HEK293 (cell line): Measurements from ENCODE around the gene EDN1.

Experiments
- CTCF ChIA-PET: fragments of 350-600 bp; formaldehyde crosslinking; extraction: SDS; loops from one replicate; lab custom pipeline; 2021; ENCODE audit warnings: antibody characterized with exemption; lab: Yijun Ruan, JAX
- POLR2A ChIA-PET: fragments of 300-600 bp; formaldehyde crosslinking; extraction: SDS; loops from one replicate; lab custom pipeline; 2020; ENCODE audit warnings: antibody characterized with exemption, inconsistent platforms; lab: Yijun Ruan, JAX
- H3K27ac ChIP-seq: fragments of 200-500 bp; sonication (Bioruptor generic); 2 replicates; pipeline ENCODE4 v1.5.1; 2014; ENCODE audit warnings: low read depth, low read length, control low read depth, inconsistent platforms; ENCODE audit errors: extremely low read depth
- H3K36me3 ChIP-seq, 2 experiments: fragments of 200-500 bp in 1 of 2; sonication (Bioruptor generic) in 1 of 2; 1 replicate in 1 of 2; 2 replicates in 1 of 2; pipeline ENCODE4 v1.5.1; 2014 to 2017; ENCODE audit warnings: inconsistent platforms in 2 of 2, low read length in 2 of 2; ENCODE audit not compliant: control insufficient read depth in 2 of 2, insufficient read depth in 1 of 2
- H3K4me1 ChIP-seq: fragments of 200-500 bp; sonication (Bioruptor generic); 2 replicates; pipeline ENCODE4 v1.5.1; 2014; ENCODE audit warnings: mild to moderate bottlenecking, low read length, inconsistent platforms; ENCODE audit not compliant: control insufficient read depth, insufficient read depth
- H3K4me3 ChIP-seq: 2 replicates; pipeline ENCODE4 v1.5.1; 2011; ENCODE audit warnings: low read depth, mild to moderate bottlenecking, control low read depth, low read length, moderate library complexity
- H3K9me3 ChIP-seq: fragments of 200-500 bp; sonication (Bioruptor generic); 2 replicates; pipeline ENCODE4 v1.5.1; 2014; ENCODE audit warnings: low read depth, low read length, inconsistent platforms; ENCODE audit not compliant: control insufficient read depth, insufficient read depth
- CTCF ChIP-seq: fragments of 450-650 bp; formaldehyde crosslinking; IDR thresholded peaks from 2 replicates; pipeline ENCODE4 v1.5.1; 2016; ENCODE audit warnings: missing biosample characterization, missing genetic modification characterization
- GLIS1 ChIP-seq: fragments of 450-650 bp; formaldehyde crosslinking; IDR thresholded peaks from 2 replicates; pipeline ENCODE4 v1.5.1; 2016; ENCODE audit warnings: missing biosample characterization, missing genetic modification characterization
- KLF16 ChIP-seq: fragments of 450-650 bp; formaldehyde crosslinking; IDR thresholded peaks from 2 replicates; pipeline ENCODE4 v1.5.1; 2017; ENCODE audit warnings: missing biosample characterization, missing genetic modification characterization
- KLF7 ChIP-seq: fragments of 450-650 bp; formaldehyde crosslinking; IDR thresholded peaks from 2 replicates; pipeline ENCODE4 v1.5.1; 2016; ENCODE audit warnings: missing biosample characterization, missing genetic modification characterization, borderline replicate concordance
- MEIS1 ChIP-seq: sonication (generic); formaldehyde crosslinking; IDR thresholded peaks from 2 replicates; pipeline ENCODE4 v1.8.1; 2022; ENCODE audit warnings: missing genetic modification reagents, mild to moderate bottlenecking, borderline replicate concordance
- OVOL3 ChIP-seq: fragments of 450-650 bp; formaldehyde crosslinking; IDR thresholded peaks from 2 replicates; pipeline ENCODE4 v1.5.1; 2016; ENCODE audit warnings: missing biosample characterization, missing genetic modification characterization
- RBAK ChIP-seq: fragments of 450-650 bp; formaldehyde crosslinking; IDR thresholded peaks from 2 replicates; pipeline ENCODE4 v1.5.1; 2016; ENCODE audit warnings: missing biosample characterization, missing genetic modification characterization
- SETDB1 ChIP-seq: IDR thresholded peaks from one replicate; pipeline ENCODE4 v1.6.1; 2017; ENCODE audit warnings: mild to moderate bottlenecking, low read length, moderate library complexity, mixed read lengths; ENCODE audit not compliant: insufficient read length
- ZNF184 ChIP-seq: fragments of 450-650 bp; IDR thresholded peaks from 2 replicates; pipeline ENCODE4 v1.5.1; 2018; ENCODE audit warnings: missing biosample characterization, mild to moderate bottlenecking, missing genetic modification characterization
- ZNF423 ChIP-seq: fragments of 450-650 bp; formaldehyde crosslinking; IDR thresholded peaks from 2 replicates; pipeline ENCODE4 v1.5.1; 2016; ENCODE audit warnings: missing biosample characterization, missing genetic modification characterization
- ZNF514 ChIP-seq: fragments of 450-650 bp; formaldehyde crosslinking; IDR thresholded peaks from 2 replicates; pipeline ENCODE4 v1.5.1; 2016; ENCODE audit warnings: missing biosample characterization, missing genetic modification characterization
- ZNF626 ChIP-seq: fragments of 450-650 bp; sonication (Bioruptor Pico); formaldehyde crosslinking; IDR thresholded peaks from 2 replicates; pipeline ENCODE4 v1.5.1; 2018; ENCODE audit warnings: missing biosample characterization, missing genetic modification characterization, inconsistent platforms
- ZNF629 ChIP-seq: fragments of 450-650 bp; formaldehyde crosslinking; IDR thresholded peaks from 2 replicates; pipeline ENCODE4 v1.5.1; 2017; ENCODE audit warnings: missing biosample characterization, missing genetic modification characterization
- ZNF660 ChIP-seq: fragments of 450-650 bp; IDR thresholded peaks from 2 replicates; pipeline ENCODE4 v1.5.1; 2018; ENCODE audit warnings: missing biosample characterization, mild to moderate bottlenecking, missing genetic modification characterization
- ZNF692 ChIP-seq: fragments of 450-650 bp; formaldehyde crosslinking; IDR thresholded peaks from 2 replicates; pipeline ENCODE4 v1.5.1; 2016; ENCODE audit warnings: missing biosample characterization, missing genetic modification characterization
- ZXDB ChIP-seq: fragments of 450-650 bp; formaldehyde crosslinking; IDR thresholded peaks from 2 replicates; pipeline ENCODE4 v1.5.1; 2016; ENCODE audit warnings: missing biosample characterization, missing genetic modification characterization

The EDN1 gene

DNA sequence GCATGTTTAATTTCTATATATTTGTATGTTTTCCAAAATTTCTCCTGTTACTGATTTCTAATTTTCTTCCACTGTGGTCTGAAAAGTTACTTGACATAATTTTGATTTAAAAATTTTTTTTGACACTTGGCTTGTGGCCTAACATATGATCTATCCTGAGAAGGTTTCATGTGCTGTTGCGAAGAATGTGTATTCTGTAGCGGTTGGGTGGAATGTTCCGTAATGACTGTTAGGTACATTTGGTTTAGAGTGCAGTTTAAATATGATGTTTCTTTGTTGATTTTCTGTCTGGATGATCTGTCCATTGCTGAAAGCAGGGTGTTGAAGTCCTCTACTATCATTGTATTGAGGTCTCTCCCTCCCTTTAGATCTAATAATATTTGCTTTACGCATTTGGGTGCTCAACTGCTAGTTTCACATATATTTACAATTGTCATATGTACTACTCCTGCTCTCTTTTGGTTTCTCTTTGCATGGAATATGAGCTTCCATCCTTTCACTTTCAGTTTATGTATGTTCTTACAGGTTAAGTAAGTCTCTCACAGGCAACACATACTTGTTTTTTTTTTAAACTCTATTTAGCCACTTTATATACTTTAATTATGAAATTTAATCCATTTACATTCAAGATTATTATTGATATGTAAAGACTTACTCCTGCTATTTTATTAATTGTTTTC, 19.5 kb upstream of the EDN1 start:
- ChIA-PET POLR2A (no interaction called here), CTCF (interaction anchor here (0.7 to 2.1 kb wide), 3 partner anchors 20 to 560 kb away, joined by 3 to 11 read pairs (median 4); partner anchors contain the start of gene EDN1)
- Histone ChIP-seq H3K4me1 (no peaks in the 10 kb centered on the region), H3K36me3 (no peaks in the 10 kb centered on the region), H3K27ac (no peak overlapping the region), H3K4me3 (no peak overlapping the region), H3K9me3 (peaks cover 2% of the 10 kb centered on the region)
- TF ChIP-seq RBAK (tag by site-specific recombination) (no peak), GLIS1 (tag by site-specific recombination) (no peak)

GRCh38 chr6:12271594-12271993, 18.6 kb upstream of the EDN1 start:
- no peaks in the 10 kb centered on the region for H3K4me1 ChIP-seq
- no peak overlapping the region for H3K4me3 ChIP-seq
- H3K27ac ChIP-seq, result no peak overlapping the region
- ChIA-PET POLR2A (interaction anchor here (0.7 kb wide), 1 partner anchor 1343 kb away, joined by 4 read pairs; the partner anchor contains the start of gene NOL7), CTCF (interaction anchor here (0.7 to 2.1 kb wide), 5 partner anchors 11 to 561 kb away, joined by 3 to 11 read pairs (median 4); partner anchors contain the start of gene EDN1)
- peak; percentile 96 for TF ChIP-seq SETDB1
- no peak for TF ChIP-seq ZNF692
- no peaks in the 10 kb centered on the region for H3K36me3 ChIP-seq
- peaks cover 2% of the 10 kb centered on the region for H3K9me3 ChIP-seq

DNA sequence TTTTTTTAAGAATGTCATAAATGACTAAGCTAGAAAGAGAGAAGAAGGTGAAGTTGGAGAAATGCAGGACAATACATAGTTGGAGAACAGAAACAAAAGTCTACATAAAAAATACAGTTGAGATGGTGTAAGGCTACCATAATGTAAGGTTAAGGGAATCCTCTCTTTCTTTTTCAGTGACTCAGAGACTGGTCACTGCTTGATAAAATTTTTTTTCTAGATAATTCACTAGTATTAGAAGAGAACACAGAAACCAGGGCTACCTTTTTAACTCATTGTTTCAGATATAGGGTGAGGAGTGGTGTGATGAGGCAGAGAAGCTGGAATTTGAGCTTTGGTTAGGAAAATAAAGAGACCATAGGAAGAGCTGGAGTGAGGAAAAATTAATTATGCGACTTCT, 18.2 kb upstream of the EDN1 start:
- Histone ChIP-seq H3K4me3 (no peak overlapping the region), H3K36me3 (no peaks in the 10 kb centered on the region), H3K9me3 (peaks cover 2% of the 10 kb centered on the region), H3K27ac (no peak overlapping the region), H3K4me1 (no peaks in the 10 kb centered on the region)
- TF ChIP-seq CTCF (no peak), SETDB1 (peak; percentile 18)
- ChIA-PET CTCF (interaction anchor here (0.6 to 2.1 kb wide), 5 partner anchors 11 to 359 kb away, joined by 3 to 11 read pairs (median 4); partner anchors contain the start of gene EDN1), POLR2A (interaction anchor here (0.7 kb wide), 1 partner anchor 1343 kb away, joined by 4 read pairs; the partner anchor contains the start of gene NOL7)

DNA sequence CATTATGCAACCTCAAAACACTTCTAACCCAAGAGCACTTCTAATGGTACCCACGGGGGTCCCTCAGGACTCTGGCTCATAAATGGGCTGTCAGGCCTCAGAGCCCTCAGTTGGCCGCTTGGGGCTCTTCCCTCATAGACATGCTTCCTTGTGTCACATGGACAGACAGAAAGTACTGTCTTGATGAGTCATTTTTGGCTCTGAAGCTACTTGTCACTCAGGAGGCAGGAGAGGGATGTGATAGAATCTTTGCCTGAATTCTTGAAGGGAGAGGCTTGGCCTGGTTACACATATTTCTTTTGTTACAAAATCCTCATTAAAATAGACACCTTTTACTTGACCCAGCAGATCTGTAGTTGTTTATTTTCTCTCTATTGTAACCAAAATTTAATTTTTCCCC, 15.1 kb upstream of the EDN1 start:
- Histone ChIP-seq H3K27ac (no peak overlapping the region), H3K9me3 (peaks cover 2% of the 10 kb centered on the region), H3K4me1 (no peaks in the 10 kb centered on the region), H3K36me3 (no peaks in the 10 kb centered on the region), H3K4me3 (no peak overlapping the region)
- ChIA-PET POLR2A (no interaction called here), CTCF (interaction anchor here (0.6 to 2.6 kb wide), 4 partner anchors 15 to 330 kb away, joined by 3 to 10 read pairs (median 5); partner anchors contain the start of gene EDN1)
- TF ChIP-seq ZNF184 (no peak), MEIS1 (no peak), OVOL3 (tag by site-specific recombination) (no peak), ZXDB (no peak), ZNF423 (tag by site-specific recombination) (no peak), ZNF629 (tag by site-specific recombination) (no peak), ZNF514 (tag by site-specific recombination) (no peak), ZNF626 (tag by site-specific recombination) (no peak), KLF16 (tag by site-specific recombination) (no peak), ZNF660 (tag by site-specific recombination) (no peak), KLF7 (tag by site-specific recombination) (no peak)
